HG02938 (cell line): Measurements from ENCODE around the gene ALDOA.
"Not testable (repeated sequence)": the region's sequence is repeated elsewhere in the genome, so short reads cannot be mapped to it uniquely, and the experiment has no call there.

Source experiments
- ATAC-seq: cut with Tn5 transposase; IDR thresholded peaks from one replicate; pipeline ENCODE4 v1.9.1; 2021; ENCODE audit warnings: mild to moderate bottlenecking, moderate library complexity; ENCODE audit not compliant: unreplicated experiment

The ALDOA gene

GRCh38 chr16:30065102-30065942 is at the start of gene ALDOA:
Gene ALDOA, plus strand, starts transcription at chr16:30065760. Its CDS starts 1,138 bp downstream, at chr16:30066898.
- ATAC-seq, result peak; percentile 63

DNA sequence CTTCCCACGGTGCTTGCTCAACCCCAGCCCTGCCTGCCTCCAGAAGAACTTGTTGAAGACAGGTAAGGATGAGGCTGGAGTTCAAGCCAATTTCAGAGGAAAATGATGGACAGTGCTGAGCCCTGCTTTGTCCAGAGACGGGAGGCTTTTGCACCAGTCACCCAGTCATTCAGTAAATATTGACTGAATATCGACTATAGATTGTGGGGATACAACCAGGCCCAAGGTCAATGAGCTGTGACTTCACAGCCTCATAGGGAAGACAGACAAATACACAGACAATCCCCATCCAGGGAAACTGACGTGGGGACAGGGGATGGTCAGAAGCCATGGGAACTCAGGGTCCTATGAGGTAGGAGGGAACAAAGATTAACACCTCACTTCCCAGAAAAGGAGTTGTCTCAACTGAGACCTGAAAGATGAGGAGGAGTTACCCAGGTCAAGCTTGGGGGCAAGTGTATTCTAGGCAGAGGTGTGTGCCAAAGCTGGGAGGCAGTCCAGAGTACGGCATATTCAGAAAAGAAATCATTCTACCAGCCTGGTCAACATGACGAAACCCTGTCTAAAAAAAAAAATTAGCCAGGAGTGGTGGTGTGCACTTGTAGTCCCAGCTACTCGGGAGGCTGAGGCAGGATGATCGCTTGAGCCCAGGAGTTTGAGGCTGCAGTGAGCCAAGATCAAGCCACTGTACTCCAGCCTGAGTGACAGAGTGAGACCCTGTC is 48.8 kb upstream of the ALDOA start:
- no peak for ATAC-seq

DNA sequence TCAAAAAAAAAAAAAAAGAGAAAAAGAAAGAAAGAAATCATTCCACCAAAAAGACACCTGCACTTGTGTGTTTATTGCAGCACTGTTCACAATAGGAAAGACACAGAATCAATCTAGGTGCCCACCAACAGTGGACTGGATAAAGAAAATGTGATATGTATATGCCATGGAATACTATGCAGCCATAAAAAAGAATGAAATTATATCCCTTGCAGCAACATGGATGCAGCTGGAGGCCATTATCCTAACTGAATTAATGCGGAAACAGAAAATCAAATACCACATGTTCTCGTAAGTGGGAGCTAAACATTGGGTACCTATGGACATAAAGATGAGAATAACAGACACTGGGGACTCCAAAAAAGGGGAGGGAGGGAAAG is 48.3 kb upstream of the ALDOA start:
- no peak for ATAC-seq

GRCh38 chr16:30017937-30018336 is 47.6 kb upstream of the ALDOA start:
- ATAC-seq, result not testable (repeated sequence)

DNA sequence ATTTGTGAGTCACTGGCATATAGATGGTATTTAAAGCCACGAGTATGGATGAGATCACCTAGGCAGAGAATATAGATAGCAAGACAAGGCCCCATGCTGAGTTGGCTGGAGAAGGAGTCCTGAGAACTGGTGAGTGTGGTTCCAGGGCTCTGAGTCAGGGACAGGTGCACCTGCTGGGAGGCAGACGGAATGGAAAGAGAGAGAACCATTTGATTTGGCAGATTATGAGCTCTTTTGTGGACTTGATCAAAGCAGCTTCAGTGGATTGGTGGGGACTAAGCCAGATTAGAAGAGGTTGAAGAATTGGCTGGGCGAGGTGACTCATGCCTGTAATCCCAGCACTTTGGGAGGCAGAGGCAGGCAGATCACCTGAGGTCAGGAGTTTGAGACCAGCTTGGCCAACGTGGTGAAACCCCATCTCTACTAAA is 46.8 kb upstream of the ALDOA start:
- ATAC-seq, result no peak

DNA sequence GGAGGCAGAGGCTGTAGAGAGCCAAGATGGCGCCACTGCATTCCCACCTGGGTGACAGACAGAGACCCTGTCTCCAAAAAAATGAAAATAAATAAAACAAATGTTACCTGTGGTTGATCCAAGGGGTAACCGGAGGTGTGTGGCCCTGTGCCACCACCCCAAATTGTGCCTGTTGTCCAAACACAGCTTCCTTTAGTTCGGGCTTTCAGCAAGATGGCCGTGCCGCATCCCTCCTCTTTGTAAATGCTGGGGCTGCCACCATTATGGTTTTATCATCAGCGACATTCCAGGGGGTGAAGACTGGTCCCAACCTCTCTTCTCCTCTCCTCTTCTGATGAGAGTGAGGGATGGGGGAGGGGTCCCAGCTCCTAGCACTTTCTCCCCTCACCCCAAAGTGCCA is 42.7 kb upstream of the ALDOA start, which contains the start of gene C16orf92:
Gene C16orf92, plus strand, starts transcription at position 312 of the 400 bp plus-strand sequence. CDS start 143 bp downstream, outside the sequence.
- ATAC-seq, result no peak

GRCh38 chr16:30023586-30023985 is 42.0 kb upstream of the ALDOA start:
- no peak for ATAC-seq

GRCh38 chr16:30024451-30024850 is 41.1 kb upstream of the ALDOA start:
- ATAC-seq, result no peak

GRCh38 chr16:30025156-30025555 is 40.4 kb upstream of the ALDOA start:
- ATAC-seq, result no peak

- ATAC-seq, result no peak
Observed at GRCh38 chr16:30025574-30025973, 40.0 kb upstream of the ALDOA start.

DNA sequence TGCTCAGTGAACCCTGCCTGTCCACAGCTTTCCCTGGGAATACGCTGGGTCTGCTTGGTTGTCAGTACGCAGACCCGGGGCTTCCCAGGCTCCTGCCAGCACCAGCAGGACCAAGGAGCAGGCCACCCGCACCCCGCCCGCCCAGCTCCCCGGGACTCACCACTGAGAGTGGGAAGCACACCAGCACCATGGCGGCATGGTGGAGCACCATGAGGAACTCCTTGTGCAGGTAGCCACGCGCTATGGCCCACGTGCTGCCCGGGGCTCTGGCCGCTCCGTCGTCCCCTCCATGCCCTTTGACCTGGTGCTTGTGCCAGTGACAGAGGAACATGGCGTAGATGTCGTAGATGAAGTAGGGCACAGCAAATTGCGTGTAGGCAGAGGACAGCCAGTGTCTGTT is 39.1 kb upstream of the ALDOA start:
- no peak for ATAC-seq

GRCh38 chr16:30027588-30028437 is 37.7 kb upstream of the ALDOA start:
- no peak for ATAC-seq

DNA sequence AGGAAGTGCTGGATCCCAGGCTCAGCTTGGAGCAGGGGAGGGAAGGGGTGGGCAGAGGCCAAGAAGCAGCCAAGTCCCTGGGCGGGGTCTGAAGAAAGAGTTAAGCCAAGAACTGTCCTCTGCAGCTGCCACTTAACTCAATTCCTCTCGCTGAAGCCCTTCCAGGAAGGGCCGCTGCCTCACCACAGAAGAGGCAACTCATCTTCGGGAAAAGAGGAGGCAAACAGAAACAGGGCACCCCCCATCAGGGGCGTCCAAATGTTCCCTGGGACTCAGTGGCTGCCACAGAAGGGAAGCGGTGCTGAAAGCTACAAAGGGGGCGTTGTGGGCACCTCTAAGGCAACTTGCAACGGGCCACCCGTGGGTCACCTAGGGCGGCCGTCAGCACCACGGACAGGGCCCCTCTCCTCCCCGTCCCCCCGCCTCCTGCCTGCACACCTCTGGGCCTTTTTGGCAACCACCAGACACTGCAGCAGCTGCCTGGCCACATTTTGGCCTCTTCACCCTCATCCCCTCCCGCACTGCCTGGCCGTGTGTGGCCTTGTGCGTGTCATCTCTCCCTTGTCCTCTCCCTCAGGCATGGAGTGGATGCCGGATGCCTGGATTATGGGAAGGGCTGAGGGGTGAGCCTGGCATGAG is 37.0 kb upstream of the ALDOA start:
- no peak for ATAC-seq

GRCh38 chr16:30030011-30030685 is 35.4 kb upstream of the ALDOA start:
- no peak for ATAC-seq

DNA sequence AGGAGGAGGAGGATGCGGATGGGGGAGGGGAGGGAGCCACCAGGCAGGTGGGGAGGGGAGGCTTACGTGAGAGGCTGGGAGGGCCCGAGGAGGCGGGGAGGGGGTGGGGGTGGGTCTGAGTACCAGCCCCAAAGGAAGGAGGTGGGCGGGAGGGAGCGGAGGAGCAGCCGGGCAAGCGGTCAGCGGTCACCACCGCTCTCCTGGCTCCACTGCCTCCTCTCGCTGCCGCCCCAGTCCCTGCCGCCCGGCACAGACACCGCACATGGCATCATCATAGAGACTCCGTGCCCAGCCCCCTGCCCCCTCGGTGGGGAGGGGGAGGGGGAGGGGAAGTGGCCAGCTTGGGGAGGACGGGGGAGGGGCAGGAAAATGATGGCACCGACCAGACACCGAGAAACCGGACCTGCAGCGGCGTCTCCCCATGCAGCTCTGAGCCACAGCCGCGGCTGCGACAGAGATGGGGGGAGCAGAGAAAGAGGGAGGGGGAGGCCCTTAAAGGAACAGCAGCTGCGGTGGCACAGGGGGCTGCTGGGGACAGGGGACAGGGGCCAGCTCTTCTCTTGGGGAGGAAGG is 34.6 kb upstream of the ALDOA start, which contains the start of gene TLCD3B:
Gene TLCD3B, minus strand, starts transcription at position 431 of the 573 bp plus-strand sequence. CDS start 744 bp downstream, outside the sequence.
- ATAC-seq, result no peak

DNA sequence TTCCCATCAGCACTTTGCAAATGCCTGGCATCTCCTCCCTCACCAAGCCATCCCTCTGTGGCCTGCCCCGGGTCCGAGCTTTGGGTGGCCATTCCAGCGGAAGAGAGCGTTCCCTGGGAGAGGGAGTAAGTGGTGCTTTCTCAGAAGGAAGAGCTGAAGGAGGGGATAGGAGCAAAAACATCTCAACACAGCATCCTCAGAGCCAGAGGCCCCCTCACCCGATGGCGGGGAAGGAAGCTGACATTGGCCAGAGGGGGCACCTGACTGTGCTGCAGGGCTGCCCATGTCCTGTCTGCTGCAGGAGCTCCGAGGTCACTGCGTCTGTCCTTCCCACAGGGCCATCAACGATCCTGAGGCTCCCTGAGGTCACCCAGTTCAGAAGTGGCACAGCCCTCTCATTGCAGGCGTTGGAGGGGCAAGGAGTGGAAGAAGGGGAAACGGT is 34.1 kb upstream of the ALDOA start:
- ATAC-seq, result no peak

GRCh38 chr16:30032083-30032819 is 33.3 kb upstream of the ALDOA start:
- no peak for ATAC-seq

- ATAC-seq, result no peak
Observed at GRCh38 chr16:30033270-30033669, 32.3 kb upstream of the ALDOA start.

GRCh38 chr16:30040221-30040620 is 25.3 kb upstream of the ALDOA start:
- ATAC-seq, result no peak
